DOHH2 (cell line): ENCODE results near the gene NFAT5.

Experiments used
- H3F3A ChIP-seq: fragments of 200-600 bp; sonication (generic), shearing (Covaris generic); 2 replicates; pipeline ENCODE4 v1.6.0; 2016; ENCODE audit warnings: antibody characterized with exemption, mild to moderate bottlenecking; ENCODE audit not compliant: control insufficient read depth, insufficient read depth
- H3K27ac ChIP-seq: fragments of 200-600 bp; sonication (generic); 2 replicates; pipeline ENCODE4 v1.5.1; 2014; ENCODE audit warnings: low read depth, mild to moderate bottlenecking, low read length, moderate library complexity
- H3K27me3 ChIP-seq: fragments of 200-600 bp; sonication (generic); 2 replicates; pipeline ENCODE4 v1.6.1; 2014; ENCODE audit warnings: mild to moderate bottlenecking, low read length, mixed read lengths; ENCODE audit not compliant: control insufficient read depth
- H3K36me3 ChIP-seq: fragments of 200-600 bp; sonication (generic); 2 replicates; pipeline ENCODE4 v1.6.1; 2014; ENCODE audit warnings: mild to moderate bottlenecking, low read length, moderate library complexity, mixed read lengths; ENCODE audit not compliant: control insufficient read depth
- H3K4me1 ChIP-seq: fragments of 200-600 bp; sonication (generic); 2 replicates; pipeline ENCODE4 v1.6.1; 2014; ENCODE audit warnings: mild to moderate bottlenecking, low read length, mixed read lengths; ENCODE audit not compliant: control insufficient read depth
- H3K4me2 ChIP-seq: fragments of 200-600 bp; sonication (generic); 2 replicates; pipeline ENCODE4 v1.6.0; 2014; ENCODE audit warnings: mild to moderate bottlenecking, low read length, moderate library complexity
- H3K4me3 ChIP-seq: fragments of 200-600 bp; sonication (generic); 2 replicates; pipeline ENCODE4 v1.5.1; 2014; ENCODE audit warnings: mild to moderate bottlenecking, low read length, mixed read lengths
- H3K79me2 ChIP-seq: fragments of 200-600 bp; sonication (generic); 2 replicates; pipeline ENCODE4 v1.6.1; 2014; ENCODE audit warnings: mild to moderate bottlenecking, low read length, mixed read lengths; ENCODE audit not compliant: control insufficient read depth
- H3K9me2 ChIP-seq: fragments of 200-600 bp; sonication (generic); replicated peaks from 2 replicates; pipeline ENCODE4 v1.6.1; 2014; ENCODE audit warnings: mild to moderate bottlenecking, low read length, mixed read lengths; ENCODE audit not compliant: control insufficient read depth
- H3K9me3 ChIP-seq: fragments of 200-600 bp; sonication (generic); 2 replicates; pipeline ENCODE4 v1.6.1; 2014; ENCODE audit warnings: antibody characterized with exemption, low read length, mixed read lengths; ENCODE audit not compliant: control insufficient read depth, insufficient read depth
- H4K20me1 ChIP-seq: fragments of 200-600 bp; sonication (generic); 2 replicates; pipeline ENCODE4 v1.6.0; 2014; ENCODE audit warnings: low read depth, mild to moderate bottlenecking, antibody characterized with exemption, low read length, moderate library complexity; ENCODE audit not compliant: control insufficient read depth, insufficient read depth
- CTCF ChIP-seq: fragments of 200-600 bp; sonication (generic); IDR thresholded peaks from one replicate; pipeline ENCODE4 v1.5.1; 2014; ENCODE audit warnings: antibody characterized with exemption, mild to moderate bottlenecking, low read depth, low read length; ENCODE audit not compliant: poor library complexity, severe bottlenecking
- EZH2phosphoT487 ChIP-seq: fragments of 200-600 bp; sonication (generic); IDR thresholded peaks from 2 replicates; pipeline ENCODE4 v1.6.1; 2017; ENCODE audit warnings: borderline replicate concordance, mild to moderate bottlenecking, antibody characterized with exemption, low read length, moderate library complexity, mixed read lengths

The NFAT5 gene

GRCh38 chr16:69745232-69745612, 179.5 kb downstream of the NFAT5 start:
- Histone ChIP-seq H3K27ac (no peak overlapping the region), H3K4me2 (no peak overlapping the region), H3K36me3 (peaks cover 93% of the 10 kb centered on the region), H3K9me3 (no peaks in the 10 kb centered on the region), H3K79me2 (peaks cover 24% of the 10 kb centered on the region), H3K4me3 (no peak overlapping the region), H4K20me1 (no peaks in the 10 kb centered on the region), H3K4me1 (no peaks in the 10 kb centered on the region), H3K9me2 (no peaks in the 10 kb centered on the region), H3K27me3 (no peaks in the 10 kb centered on the region), H3F3A (no peaks in the 10 kb centered on the region)
- TF ChIP-seq CTCF: no peak
- TF ChIP-seq EZH2phosphoT487: no peak

GRCh38 chr16:69745959-69746358, 180.2 kb downstream of the NFAT5 start:
- no peaks in the 10 kb centered on the region for H3K9me2 ChIP-seq
- no peak overlapping the region for H3K27ac ChIP-seq
- no peaks in the 10 kb centered on the region for H3F3A ChIP-seq
- no peak for TF ChIP-seq CTCF
- no peak for TF ChIP-seq EZH2phosphoT487
- H3K9me3 ChIP-seq: no peaks in the 10 kb centered on the region
- no peaks in the 10 kb centered on the region for H4K20me1 ChIP-seq
- peaks cover 32% of the 10 kb centered on the region for H3K79me2 ChIP-seq
- H3K4me1 ChIP-seq: no peaks in the 10 kb centered on the region
- H3K4me2 ChIP-seq: no peak overlapping the region
- no peak overlapping the region for H3K4me3 ChIP-seq
- peaks cover 96% of the 10 kb centered on the region for H3K36me3 ChIP-seq
- H3K27me3 ChIP-seq: no peaks in the 10 kb centered on the region

- no peak for TF ChIP-seq EZH2phosphoT487
- no peak for TF ChIP-seq CTCF
- H3K79me2 ChIP-seq: peaks cover 43% of the 10 kb centered on the region
These were observed 181.3 kb downstream of the NFAT5 start for GRCh38 chr16:69747115-69747514.

More at GRCh38 chr16:69747115-69747514, 181.3 kb downstream of the NFAT5 start:
- H3K27ac ChIP-seq: no peak overlapping the region
- no peaks in the 10 kb centered on the region for H3K27me3 ChIP-seq
- peaks cover under 1% of the 10 kb centered on the region; the same call in 1 of the 2 replicates for H3K4me1 ChIP-seq
- H3K4me2 ChIP-seq: no peak overlapping the region
- H3K36me3 ChIP-seq: peaks cover 95% of the 10 kb centered on the region
- H3K9me3 ChIP-seq: no peaks in the 10 kb centered on the region
- H3F3A ChIP-seq: no peaks in the 10 kb centered on the region
- no peaks in the 10 kb centered on the region for H3K9me2 ChIP-seq
- no peaks in the 10 kb centered on the region for H4K20me1 ChIP-seq
- H3K4me3 ChIP-seq: no peak overlapping the region
